ENCODE data around the gene C10orf120. TPM values are rescaled to one million over a fixed set of nuclear protein-coding genes. Genes with fewer than 3 reads are reported as not detected.

Gene C10orf120
- total RNA-seq, 1 experiment from 2014 or later: not detected

GRCh38 chr10:122713091-122713885 lies 13.6 kb upstream of the C10orf120 start:
- no peaks in the 10 kb centered on the region for H3K9me3 ChIP-seq (ENCODE audit: low read length)
- no peak overlapping the region for H3K9ac ChIP-seq (ENCODE audit: low read length)
- no peaks in the 10 kb centered on the region for H3K79me2 ChIP-seq (ENCODE audit: low read length)
- no peak overlapping the region for H3K4me2 ChIP-seq (ENCODE audit: low read depth, low read length, poor library complexity, severe bottlenecking)
- no peak overlapping the region for H3K27ac ChIP-seq (ENCODE audit: low read length)
- no peaks in the 10 kb centered on the region for H3K27me3 ChIP-seq (ENCODE audit: low read length)
- H2AFZ ChIP-seq (ENCODE audit: low read length): no peak overlapping the region
- no peaks in the 10 kb centered on the region for H4K20me1 ChIP-seq (ENCODE audit: insufficient read depth, low read depth, low read length)
- H3K4me3 ChIP-seq (ENCODE audit: low read length): no peak overlapping the region
- no peaks in the 10 kb centered on the region for H3K36me3 ChIP-seq (ENCODE audit: insufficient read depth, low read length)
- H3K9me2 ChIP-seq (replicated peaks; ENCODE audit: insufficient read depth, low read length): no peaks in the 10 kb centered on the region
- no peak for DNase-seq
- H3K4me1 ChIP-seq (ENCODE audit: low read length): no peaks in the 10 kb centered on the region

DNA sequence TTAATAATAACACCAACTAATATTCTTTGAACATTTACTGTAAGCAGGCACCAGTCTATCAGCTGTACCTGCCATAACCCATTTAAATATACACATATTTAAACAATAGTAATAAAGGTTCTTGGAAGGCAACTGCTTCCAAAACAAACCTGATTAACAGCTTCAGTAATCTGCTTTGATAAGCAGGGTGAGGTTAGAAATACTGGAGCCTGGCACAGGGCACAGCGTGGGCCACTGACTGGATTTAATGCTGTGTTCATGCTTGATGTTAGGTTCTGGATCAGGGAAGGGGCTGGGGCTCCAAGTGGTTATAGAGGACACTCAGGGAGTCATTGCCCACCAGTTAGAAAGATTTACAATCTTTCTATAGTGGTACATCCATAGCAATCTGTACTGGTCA lies 10.9 kb upstream of the C10orf120 start:
- H2AFZ ChIP-seq (ENCODE audit: low read length): no peak overlapping the region
- no peak for DNase-seq
- no peaks in the 10 kb centered on the region for H3K4me1 ChIP-seq (ENCODE audit: low read length)
- no peak overlapping the region for H3K4me2 ChIP-seq (ENCODE audit: low read depth, low read length, poor library complexity, severe bottlenecking)
- H4K20me1 ChIP-seq (ENCODE audit: insufficient read depth, low read depth, low read length): no peaks in the 10 kb centered on the region
- no peaks in the 10 kb centered on the region for H3K36me3 ChIP-seq (ENCODE audit: insufficient read depth, low read length)
- H3K27ac ChIP-seq (ENCODE audit: low read length): no peak overlapping the region
- H3K9me3 ChIP-seq (ENCODE audit: low read length): no peaks in the 10 kb centered on the region
- H3K27me3 ChIP-seq (ENCODE audit: low read length): no peaks in the 10 kb centered on the region
- no peaks in the 10 kb centered on the region for H3K79me2 ChIP-seq (ENCODE audit: low read length)
- H3K9me2 ChIP-seq (replicated peaks; ENCODE audit: insufficient read depth, low read length): no peaks in the 10 kb centered on the region
- H3K4me3 ChIP-seq (ENCODE audit: low read length): no peak overlapping the region
- no peak overlapping the region for H3K9ac ChIP-seq (ENCODE audit: low read length)

- DNase-seq: no peak
- H3K4me1 ChIP-seq (ENCODE audit: low read length): no peaks in the 10 kb centered on the region
- no peak overlapping the region for H3K27ac ChIP-seq (ENCODE audit: low read length)
- H2AFZ ChIP-seq (ENCODE audit: low read length): no peak overlapping the region
- no peaks in the 10 kb centered on the region for H3K27me3 ChIP-seq (ENCODE audit: low read length)
- no peak overlapping the region for H3K4me3 ChIP-seq (ENCODE audit: low read length)
- H3K36me3 ChIP-seq (ENCODE audit: insufficient read depth, low read length): no peaks in the 10 kb centered on the region
- H3K9ac ChIP-seq (ENCODE audit: low read length): no peak overlapping the region
- H3K79me2 ChIP-seq (ENCODE audit: low read length): no peaks in the 10 kb centered on the region
- no peaks in the 10 kb centered on the region for H3K9me2 ChIP-seq (replicated peaks; ENCODE audit: insufficient read depth, low read length)
- no peaks in the 10 kb centered on the region for H4K20me1 ChIP-seq (ENCODE audit: insufficient read depth, low read depth, low read length)
- no peak overlapping the region for H3K4me2 ChIP-seq (ENCODE audit: low read depth, low read length, poor library complexity, severe bottlenecking)
- H3K9me3 ChIP-seq (ENCODE audit: low read length): no peaks in the 10 kb centered on the region
These were observed 10.3 kb upstream of the C10orf120 start for GRCh38 chr10:122709971-122710370.

GRCh38 chr10:122707535-122707934 lies 7.9 kb upstream of the C10orf120 start:
- no peaks in the 10 kb centered on the region for H3K4me1 ChIP-seq (ENCODE audit: low read length)
- no peak overlapping the region for H3K27ac ChIP-seq (ENCODE audit: low read length)
- no peak overlapping the region for H2AFZ ChIP-seq (ENCODE audit: low read length)
- no peak overlapping the region for H3K4me2 ChIP-seq (ENCODE audit: low read depth, low read length, poor library complexity, severe bottlenecking)
- no peaks in the 10 kb centered on the region for H3K79me2 ChIP-seq (ENCODE audit: low read length)
- H3K9me3 ChIP-seq (ENCODE audit: low read length): no peaks in the 10 kb centered on the region
- H4K20me1 ChIP-seq (ENCODE audit: insufficient read depth, low read depth, low read length): no peaks in the 10 kb centered on the region
- no peaks in the 10 kb centered on the region for H3K27me3 ChIP-seq (ENCODE audit: low read length)
- H3K36me3 ChIP-seq (ENCODE audit: insufficient read depth, low read length): no peaks in the 10 kb centered on the region
- DNase-seq: no peak
- H3K9me2 ChIP-seq (replicated peaks; ENCODE audit: insufficient read depth, low read length): no peaks in the 10 kb centered on the region
- no peak overlapping the region for H3K9ac ChIP-seq (ENCODE audit: low read length)
- no peak overlapping the region for H3K4me3 ChIP-seq (ENCODE audit: low read length)

DNA sequence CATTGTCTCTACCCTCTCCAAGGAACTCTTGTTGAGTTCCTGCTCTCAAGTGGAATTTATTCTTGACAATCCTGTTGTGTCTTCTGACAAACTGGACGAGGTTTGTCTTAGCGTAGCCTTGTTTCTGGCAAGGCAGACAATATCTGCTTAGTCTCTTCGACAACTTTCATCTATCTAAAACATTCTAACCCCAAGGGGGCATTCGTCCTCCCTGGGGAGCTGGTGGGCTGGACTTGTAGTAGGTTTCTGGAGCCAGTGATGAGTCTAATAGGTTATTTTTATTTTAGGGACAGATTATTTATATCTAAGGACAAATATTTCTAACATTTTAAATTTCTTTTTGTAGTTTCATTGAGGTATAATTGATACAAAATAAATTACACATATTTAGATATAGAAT lies 7.3 kb upstream of the C10orf120 start:
- no peak overlapping the region for H3K4me2 ChIP-seq (ENCODE audit: low read depth, low read length, poor library complexity, severe bottlenecking)
- no peak overlapping the region for H2AFZ ChIP-seq (ENCODE audit: low read length)
- H3K79me2 ChIP-seq (ENCODE audit: low read length): no peaks in the 10 kb centered on the region
- no peak for DNase-seq
- no peaks in the 10 kb centered on the region for H4K20me1 ChIP-seq (ENCODE audit: insufficient read depth, low read depth, low read length)
- H3K36me3 ChIP-seq (ENCODE audit: insufficient read depth, low read length): no peaks in the 10 kb centered on the region
- no peaks in the 10 kb centered on the region for H3K9me3 ChIP-seq (ENCODE audit: low read length)
- no peaks in the 10 kb centered on the region for H3K4me1 ChIP-seq (ENCODE audit: low read length)
- no peak overlapping the region for H3K27ac ChIP-seq (ENCODE audit: low read length)
- H3K9me2 ChIP-seq (replicated peaks; ENCODE audit: insufficient read depth, low read length): no peaks in the 10 kb centered on the region
- H3K27me3 ChIP-seq (ENCODE audit: low read length): no peaks in the 10 kb centered on the region
- H3K4me3 ChIP-seq (ENCODE audit: low read length): no peak overlapping the region
- H3K9ac ChIP-seq (ENCODE audit: low read length): no peak overlapping the region

GRCh38 chr10:122706467-122706866 lies 6.8 kb upstream of the C10orf120 start:
- Histone ChIP-seq H3K9me3 (ENCODE audit: low read length) (no peaks in the 10 kb centered on the region), H2AFZ (ENCODE audit: low read length) (no peak overlapping the region)

DNA sequence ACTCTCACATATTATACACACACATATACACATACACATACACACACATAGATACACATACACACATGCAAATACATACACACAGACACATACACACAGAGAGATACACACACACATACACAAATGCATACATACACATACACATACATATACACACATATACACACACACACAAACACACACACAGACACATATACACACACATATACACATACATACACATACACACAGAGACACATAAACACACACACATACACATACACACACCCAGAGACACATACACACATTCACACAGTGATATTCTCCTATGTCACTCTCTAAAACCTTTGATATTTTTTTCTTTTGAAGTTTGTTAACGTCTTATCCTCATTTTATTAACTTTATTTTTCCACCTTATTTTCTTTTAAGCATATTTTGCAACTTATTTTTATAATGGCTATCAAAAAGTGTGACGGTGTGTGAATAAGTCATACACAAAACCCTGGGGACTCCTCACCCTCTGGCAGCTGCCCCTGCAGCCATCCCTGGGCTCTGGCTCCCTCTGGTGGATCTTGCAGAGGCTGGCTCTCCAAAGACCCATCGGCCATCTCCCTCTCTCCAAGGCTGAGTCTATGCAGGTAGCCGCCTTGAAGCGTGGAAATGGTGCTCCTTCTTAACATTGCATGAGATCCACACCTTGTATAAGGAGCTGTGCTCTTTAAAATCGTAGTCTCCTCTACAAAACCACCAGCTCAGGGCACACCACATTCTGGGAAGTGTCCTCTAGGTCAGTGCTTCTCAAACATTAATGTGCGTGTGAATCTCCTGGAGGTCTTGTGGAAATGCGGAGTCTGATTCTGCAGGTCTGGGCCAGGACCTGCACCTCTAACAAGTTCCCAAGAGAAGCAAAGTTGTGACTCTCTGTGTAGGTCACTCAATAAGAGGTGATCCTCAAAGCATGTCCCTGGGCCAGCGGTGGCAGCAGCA lies 4.1 kb upstream of the C10orf120 start:
- Histone ChIP-seq H3K9ac (ENCODE audit: low read length) (no peak overlapping the region), H3K4me3 (ENCODE audit: low read length) (no peak overlapping the region), H3K4me2 (ENCODE audit: low read depth, low read length, poor library complexity, severe bottlenecking) (no peak overlapping the region), H3K27me3 (ENCODE audit: low read length) (no peaks in the 10 kb centered on the region), H2AFZ (ENCODE audit: low read length) (no peak overlapping the region), H3K4me1 (ENCODE audit: low read length) (no peaks in the 10 kb centered on the region), H3K9me3 (ENCODE audit: low read length) (no peaks in the 10 kb centered on the region), H3K27ac (ENCODE audit: low read length) (no peak overlapping the region), H4K20me1 (ENCODE audit: insufficient read depth, low read depth, low read length) (no peaks in the 10 kb centered on the region), H3K36me3 (ENCODE audit: insufficient read depth, low read length) (no peaks in the 10 kb centered on the region), H3K9me2 (replicated peaks; ENCODE audit: insufficient read depth, low read length) (no peaks in the 10 kb centered on the region), H3K79me2 (ENCODE audit: low read length) (no peaks in the 10 kb centered on the region)
- peak; percentile 85 for DNase-seq

More at GRCh38 chr10:122706467-122706866, 6.8 kb upstream of the C10orf120 start:
- Histone ChIP-seq H3K27me3 (ENCODE audit: low read length) (no peaks in the 10 kb centered on the region), H3K79me2 (ENCODE audit: low read length) (no peaks in the 10 kb centered on the region), H3K9me2 (replicated peaks; ENCODE audit: insufficient read depth, low read length) (no peaks in the 10 kb centered on the region), H3K4me1 (ENCODE audit: low read length) (no peaks in the 10 kb centered on the region), H3K36me3 (ENCODE audit: insufficient read depth, low read length) (no peaks in the 10 kb centered on the region), H3K4me2 (ENCODE audit: low read depth, low read length, poor library complexity, severe bottlenecking) (no peak overlapping the region), H4K20me1 (ENCODE audit: insufficient read depth, low read depth, low read length) (no peaks in the 10 kb centered on the region), H3K9ac (ENCODE audit: low read length) (no peak overlapping the region), H3K27ac (ENCODE audit: low read length) (no peak overlapping the region), H3K4me3 (ENCODE audit: low read length) (no peak overlapping the region)
- DNase-seq: no peak

- Histone ChIP-seq H2AFZ (ENCODE audit: low read length) (no peak overlapping the region), H3K36me3 (ENCODE audit: insufficient read depth, low read length) (no peaks in the 10 kb centered on the region), H3K27ac (ENCODE audit: low read length) (no peak overlapping the region), H3K9me2 (replicated peaks; ENCODE audit: insufficient read depth, low read length) (no peaks in the 10 kb centered on the region), H3K79me2 (ENCODE audit: low read length) (no peaks in the 10 kb centered on the region), H3K9me3 (ENCODE audit: low read length) (no peaks in the 10 kb centered on the region), H3K4me1 (ENCODE audit: low read length) (no peaks in the 10 kb centered on the region), H3K4me3 (ENCODE audit: low read length) (no peak overlapping the region), H3K27me3 (ENCODE audit: low read length) (no peaks in the 10 kb centered on the region), H3K4me2 (ENCODE audit: low read depth, low read length, poor library complexity, severe bottlenecking) (no peak overlapping the region), H3K9ac (ENCODE audit: low read length) (no peak overlapping the region), H4K20me1 (ENCODE audit: insufficient read depth, low read depth, low read length) (no peaks in the 10 kb centered on the region)
- DNase-seq: no peak
These were observed 2.6 kb upstream of the C10orf120 start for GRCh38 chr10:122702275-122702674.
